HCT116 (cell line): ENCODE results near the gene VAV2.

Source experiments
- EZH2phosphoT487 ChIP-seq: fragments of 200-600 bp; IDR thresholded peaks from 2 replicates; pipeline ENCODE4 v1.6.1; 2018; ENCODE audit warnings: antibody characterized with exemption, borderline replicate concordance
- SRF ChIP-seq: IDR thresholded peaks from 2 replicates; pipeline ENCODE4 v1.6.1; 2012; ENCODE audit warnings: low read depth
- TF ChIP-seq, protein P1 (sequence below), 3 experiments: fragments of 200-600 bp in 1 of 3; sonication (generic) in 1 of 3; IDR thresholded peaks in 2 of 3; conservative IDR thresholded peaks in 1 of 3; 2 replicates each; pipeline ENCODE4 v1.5.1; 2012 to 2017; ENCODE audit warnings: low read depth in 2 of 3, low read length in 2 of 3, antibody characterized with exemption in 1 of 3, borderline replicate concordance in 1 of 3, control low read depth in 1 of 3, mild to moderate bottlenecking in 1 of 3, mixed read lengths in 1 of 3, mixed run types in 1 of 3, moderate library complexity in 1 of 3; ENCODE audit not compliant: insufficient read depth in 1 of 3

GRCh38 chr9:134030821-134031470 is 38.8 kb upstream of the VAV2 start:
- TF ChIP-seq, protein P1, sequence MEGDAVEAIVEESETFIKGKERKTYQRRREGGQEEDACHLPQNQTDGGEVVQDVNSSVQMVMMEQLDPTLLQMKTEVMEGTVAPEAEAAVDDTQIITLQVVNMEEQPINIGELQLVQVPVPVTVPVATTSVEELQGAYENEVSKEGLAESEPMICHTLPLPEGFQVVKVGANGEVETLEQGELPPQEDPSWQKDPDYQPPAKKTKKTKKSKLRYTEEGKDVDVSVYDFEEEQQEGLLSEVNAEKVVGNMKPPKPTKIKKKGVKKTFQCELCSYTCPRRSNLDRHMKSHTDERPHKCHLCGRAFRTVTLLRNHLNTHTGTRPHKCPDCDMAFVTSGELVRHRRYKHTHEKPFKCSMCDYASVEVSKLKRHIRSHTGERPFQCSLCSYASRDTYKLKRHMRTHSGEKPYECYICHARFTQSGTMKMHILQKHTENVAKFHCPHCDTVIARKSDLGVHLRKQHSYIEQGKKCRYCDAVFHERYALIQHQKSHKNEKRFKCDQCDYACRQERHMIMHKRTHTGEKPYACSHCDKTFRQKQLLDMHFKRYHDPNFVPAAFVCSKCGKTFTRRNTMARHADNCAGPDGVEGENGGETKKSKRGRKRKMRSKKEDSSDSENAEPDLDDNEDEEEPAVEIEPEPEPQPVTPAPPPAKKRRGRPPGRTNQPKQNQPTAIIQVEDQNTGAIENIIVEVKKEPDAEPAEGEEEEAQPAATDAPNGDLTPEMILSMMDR (IDR thresholded peaks at IDR 0.05 in 2 of 3, conservative IDR thresholded peaks at IDR 0.05 in 1 of 3; ENCODE audit: borderline replicate concordance in 1 of 3, insufficient read depth in 1 of 3, low read depth in 2 of 3, low read length in 2 of 3), result no peak
- TF ChIP-seq EZH2phosphoT487 (no peak), SRF (no peak)
